GM12865 (cell line): ENCODE measurements around the gene LHFPL6.

Experiments used
- DNase-seq: peaks from one replicate; pipeline ENCODE4 v3.0.0; 2010; ENCODE audit warnings: low read depth
- H3K4me3 ChIP-seq: 2 replicates; pipeline ENCODE4 v1.5.1; 2011; ENCODE audit warnings: mild to moderate bottlenecking, low read depth, low read length, control low read depth
- TF ChIP-seq, protein P1 (sequence below): IDR thresholded peaks from 2 replicates; pipeline ENCODE4 v1.5.1; 2011; ENCODE audit warnings: low read length, control low read depth, low read depth, inconsistent platforms; ENCODE audit not compliant: insufficient read depth; ENCODE audit errors: missing control alignments

Gene LHFPL6

DNA sequence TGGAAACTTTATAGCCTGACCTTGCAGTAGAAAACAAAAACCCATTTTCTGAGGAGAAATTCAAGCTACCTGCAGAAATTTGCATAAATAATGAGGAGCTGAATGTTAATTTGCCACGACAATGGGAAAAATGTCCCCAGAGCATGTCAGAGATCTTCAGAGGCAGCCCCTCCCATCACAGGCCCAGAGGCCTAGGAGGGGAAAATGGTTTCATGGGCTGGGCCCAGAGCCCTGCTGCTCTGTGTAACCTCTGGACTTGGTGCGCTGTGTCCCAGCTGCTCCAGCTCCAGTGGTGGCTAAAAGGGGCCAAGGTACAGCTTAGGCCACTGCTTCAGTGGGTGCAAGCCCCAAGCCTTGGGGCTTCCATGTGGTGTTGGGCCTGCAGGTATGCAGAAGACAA lies 306.8 kb downstream of the LHFPL6 start:
- H3K4me3 ChIP-seq = no peak overlapping the region
- TF ChIP-seq, protein P1, sequence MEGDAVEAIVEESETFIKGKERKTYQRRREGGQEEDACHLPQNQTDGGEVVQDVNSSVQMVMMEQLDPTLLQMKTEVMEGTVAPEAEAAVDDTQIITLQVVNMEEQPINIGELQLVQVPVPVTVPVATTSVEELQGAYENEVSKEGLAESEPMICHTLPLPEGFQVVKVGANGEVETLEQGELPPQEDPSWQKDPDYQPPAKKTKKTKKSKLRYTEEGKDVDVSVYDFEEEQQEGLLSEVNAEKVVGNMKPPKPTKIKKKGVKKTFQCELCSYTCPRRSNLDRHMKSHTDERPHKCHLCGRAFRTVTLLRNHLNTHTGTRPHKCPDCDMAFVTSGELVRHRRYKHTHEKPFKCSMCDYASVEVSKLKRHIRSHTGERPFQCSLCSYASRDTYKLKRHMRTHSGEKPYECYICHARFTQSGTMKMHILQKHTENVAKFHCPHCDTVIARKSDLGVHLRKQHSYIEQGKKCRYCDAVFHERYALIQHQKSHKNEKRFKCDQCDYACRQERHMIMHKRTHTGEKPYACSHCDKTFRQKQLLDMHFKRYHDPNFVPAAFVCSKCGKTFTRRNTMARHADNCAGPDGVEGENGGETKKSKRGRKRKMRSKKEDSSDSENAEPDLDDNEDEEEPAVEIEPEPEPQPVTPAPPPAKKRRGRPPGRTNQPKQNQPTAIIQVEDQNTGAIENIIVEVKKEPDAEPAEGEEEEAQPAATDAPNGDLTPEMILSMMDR = no peak
- DNase-seq = no peak
